NCI-H2081 treated with DMSO at 0.1 percent for 48 hours (cell line): ENCODE results near the gene CISTR.
"Not testable (repeated sequence)": the region's sequence is repeated elsewhere in the genome, so short reads cannot be mapped to it uniquely, and the experiment has no call there.

ENCODE experiments used
- DNase-seq: peaks from one replicate; lab custom pipeline; 2025; lab: John Stamatoyannopoulos, UW

CISTR gene

DNA sequence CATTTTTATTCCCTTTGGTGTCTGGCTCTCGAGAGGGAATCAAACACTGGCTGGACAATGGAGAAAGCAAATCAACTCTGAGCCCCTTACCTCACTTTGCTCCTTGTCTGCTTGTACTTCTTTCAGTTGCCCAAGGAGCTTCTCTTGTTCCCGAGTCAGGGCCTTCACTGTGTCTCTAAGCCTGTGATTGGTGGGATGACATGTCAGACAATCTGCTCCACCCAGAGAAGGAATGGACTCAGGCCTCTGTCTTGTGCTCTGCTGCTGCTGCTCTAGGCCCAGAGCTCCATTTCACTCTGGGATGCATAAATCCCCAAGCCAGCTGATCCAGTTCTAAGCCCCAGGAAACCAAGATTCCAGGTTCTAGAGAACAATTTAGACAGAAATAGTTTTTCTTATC, 32.1 kb downstream of the CISTR start:
- DNase-seq: no peak

DNA sequence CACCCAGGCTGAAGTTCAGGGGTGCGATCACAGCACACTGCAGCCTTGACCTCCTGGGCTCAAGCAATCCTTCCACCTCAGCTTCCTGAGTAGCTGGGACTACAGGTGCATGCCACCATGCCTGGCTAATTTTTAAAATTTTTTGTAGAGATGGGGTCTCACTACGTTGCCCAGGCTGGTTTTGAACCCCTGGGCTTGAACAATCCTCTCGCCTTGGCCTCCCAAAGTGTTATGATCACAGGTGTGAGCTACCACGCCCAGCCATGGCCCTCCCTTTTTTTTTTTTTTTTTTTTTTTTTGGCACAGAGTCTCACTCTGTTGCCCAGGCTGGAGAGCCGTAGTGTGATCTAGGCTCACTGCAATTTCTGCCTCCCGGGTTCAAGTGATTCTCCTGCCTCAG, 33.2 kb downstream of the CISTR start:
- not testable (repeated sequence) for DNase-seq

DNA sequence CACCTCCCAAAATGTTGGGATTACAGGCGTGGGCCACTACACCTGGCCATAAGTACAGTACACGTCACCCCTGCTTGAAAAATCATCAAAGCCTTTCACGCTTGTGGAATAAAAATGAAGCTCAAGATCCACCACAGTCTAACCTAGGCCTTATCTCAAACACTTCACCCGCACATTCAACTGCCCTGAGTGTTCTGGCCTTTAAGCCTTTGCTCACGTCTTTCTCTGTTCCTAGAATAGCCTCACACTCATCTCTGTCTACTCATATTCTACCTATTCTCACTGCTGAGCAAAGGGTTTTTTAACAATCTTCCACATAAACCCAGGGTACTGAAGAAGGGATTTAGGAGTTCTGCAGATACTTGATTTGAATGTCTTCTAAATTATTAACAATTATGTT, 34.5 kb downstream of the CISTR start:
- no peak for DNase-seq

DNA sequence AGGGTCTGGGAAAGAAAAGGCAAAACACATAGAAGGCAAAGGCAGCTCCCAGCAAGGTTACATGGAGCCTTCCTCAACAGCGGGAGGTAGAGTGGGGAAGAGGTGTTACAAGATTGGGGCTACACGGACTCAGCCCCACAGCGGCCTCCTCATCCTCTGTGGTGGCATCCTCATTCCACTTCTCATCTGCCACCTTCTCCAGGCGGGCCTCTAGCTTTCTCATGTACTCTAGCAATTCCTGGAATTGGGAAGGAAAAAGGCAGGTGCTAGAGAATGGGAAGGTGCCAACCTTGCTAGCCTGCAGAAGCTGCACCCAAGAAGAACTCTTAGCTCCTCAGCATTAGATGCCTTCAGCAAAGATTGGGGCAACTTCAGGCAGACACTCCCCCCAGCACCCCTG, 37.8 kb downstream of the CISTR start:
- no peak for DNase-seq

DNA sequence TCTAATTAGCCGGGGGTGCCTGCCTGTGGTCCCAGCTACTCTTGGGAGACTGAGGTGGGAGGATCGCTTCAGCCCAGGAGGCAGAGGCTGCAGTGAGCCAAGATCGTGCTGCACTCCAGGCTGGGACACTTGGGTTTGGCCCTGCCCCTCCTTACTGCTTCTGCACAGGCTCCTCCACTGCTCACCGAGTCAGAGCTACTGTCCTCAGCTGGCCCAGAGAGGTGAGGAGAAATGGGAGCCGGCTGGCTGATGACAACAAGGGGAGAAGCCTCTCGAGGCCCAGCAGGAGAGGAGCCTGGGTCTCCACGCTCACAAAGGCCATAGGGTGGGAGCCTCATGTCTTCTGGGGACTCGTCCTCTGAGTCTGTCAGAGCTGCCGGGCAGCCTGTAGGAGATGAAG, 38.3 kb downstream of the CISTR start:
- no peak for DNase-seq

DNA sequence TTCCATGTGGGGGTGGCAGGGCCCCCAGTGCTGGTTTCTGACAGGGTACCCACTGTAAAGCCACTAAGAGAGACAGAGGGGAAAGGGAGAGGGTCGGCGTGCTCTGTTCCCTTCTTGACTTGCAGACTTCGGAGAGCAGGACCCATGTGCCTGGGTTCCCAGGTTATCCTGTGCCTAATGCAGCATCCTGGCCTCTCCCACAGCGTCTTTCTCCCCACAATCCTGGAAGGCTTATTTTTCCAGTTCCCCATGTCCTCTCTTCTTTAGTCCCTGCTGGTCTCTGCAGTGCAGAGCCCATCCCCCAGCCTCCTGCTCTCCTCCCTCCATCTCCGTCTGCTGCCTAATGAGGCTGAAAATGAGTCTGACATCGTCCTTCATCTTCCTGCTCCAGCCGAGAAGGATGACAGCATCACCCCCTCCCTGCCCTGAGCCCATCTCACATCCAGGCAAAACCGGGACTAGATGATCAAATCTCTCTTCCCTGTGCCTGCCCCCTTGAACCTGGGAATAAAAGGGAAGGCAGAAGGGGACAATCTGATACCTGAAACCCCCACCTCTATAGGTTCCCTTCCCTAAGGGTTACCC, 39.6 kb downstream of the CISTR start:
- no peak for DNase-seq

DNA sequence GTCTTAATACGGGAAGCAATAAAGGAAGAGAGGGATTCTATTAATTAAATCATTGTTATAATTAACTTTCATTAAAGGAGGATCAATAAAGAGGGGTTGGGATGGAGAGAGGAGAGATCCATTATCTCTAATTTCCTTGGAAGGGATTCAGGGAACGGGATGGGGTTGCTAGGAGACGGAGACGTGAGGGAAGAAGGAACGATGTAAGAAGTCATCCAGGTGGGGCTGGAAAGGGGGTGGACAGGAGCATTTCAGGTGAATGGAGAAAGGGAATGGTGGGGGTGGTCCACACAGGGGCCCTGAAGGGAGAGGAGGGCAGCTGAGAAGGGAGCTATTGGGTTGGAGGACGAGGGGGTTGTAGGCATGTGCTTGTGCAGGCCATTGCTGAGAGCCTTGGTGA, 41.7 kb downstream of the CISTR start:
- no peak for DNase-seq

DNA sequence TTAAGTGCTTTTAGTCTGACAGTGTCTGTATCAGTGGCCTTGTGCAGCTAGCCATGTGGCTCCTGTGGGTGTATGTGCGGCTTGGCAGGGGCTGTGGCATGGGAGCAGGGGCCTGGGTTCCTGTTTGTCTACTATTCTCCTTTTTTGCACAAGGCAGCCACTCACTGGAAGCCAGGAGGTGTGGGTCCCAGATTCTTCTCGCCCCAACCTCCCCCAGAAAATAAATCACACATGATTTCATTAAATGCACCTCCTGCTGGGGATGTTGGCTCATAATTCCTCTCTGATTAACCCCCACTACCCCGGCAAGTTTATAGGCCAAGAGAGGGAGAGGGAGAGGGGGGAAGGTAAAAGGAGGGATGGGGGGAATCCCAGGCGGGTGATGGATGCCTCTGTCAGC, 42.1 kb downstream of the CISTR start:
- DNase-seq: no peak

DNA sequence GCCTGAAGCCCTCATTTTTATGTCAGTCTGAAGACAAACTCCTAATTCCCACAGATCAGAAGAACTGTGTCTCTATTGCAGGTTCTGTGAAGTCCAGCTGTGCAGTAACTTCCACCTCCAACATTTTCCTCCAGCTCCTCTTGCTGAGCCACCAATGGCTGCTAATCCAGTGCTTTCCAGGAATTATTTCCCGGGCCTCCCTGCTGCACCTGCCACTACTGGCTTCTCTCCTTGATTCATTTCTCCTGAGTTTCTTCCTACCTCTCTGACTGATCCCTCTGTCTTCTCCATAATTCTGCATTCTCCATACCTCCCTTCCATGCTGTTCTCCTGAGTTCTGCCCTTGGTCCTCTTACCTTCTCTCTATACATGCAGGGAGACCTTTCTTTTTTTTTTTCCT, 45.7 kb downstream of the CISTR start:
- DNase-seq: no peak

DNA sequence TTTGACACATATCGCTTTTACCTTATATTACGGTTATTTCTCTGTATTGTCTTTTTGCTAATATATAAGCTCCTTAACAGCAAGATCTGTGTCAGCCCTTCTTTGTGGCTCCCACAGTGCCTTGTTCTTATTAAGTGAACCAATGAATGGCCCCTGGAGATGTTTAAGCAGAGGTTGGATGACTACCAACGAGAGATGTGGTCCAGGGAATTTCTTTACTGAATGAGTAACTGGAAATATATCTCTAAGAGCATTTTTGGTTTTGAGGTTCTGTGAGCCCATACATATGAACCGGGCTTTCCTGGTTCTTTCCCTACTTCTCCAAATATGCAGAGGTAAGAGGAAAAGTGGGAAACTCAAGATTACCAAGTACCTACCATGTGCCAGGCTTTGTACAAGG, 48.0 kb downstream of the CISTR start:
- no peak for DNase-seq

DNA sequence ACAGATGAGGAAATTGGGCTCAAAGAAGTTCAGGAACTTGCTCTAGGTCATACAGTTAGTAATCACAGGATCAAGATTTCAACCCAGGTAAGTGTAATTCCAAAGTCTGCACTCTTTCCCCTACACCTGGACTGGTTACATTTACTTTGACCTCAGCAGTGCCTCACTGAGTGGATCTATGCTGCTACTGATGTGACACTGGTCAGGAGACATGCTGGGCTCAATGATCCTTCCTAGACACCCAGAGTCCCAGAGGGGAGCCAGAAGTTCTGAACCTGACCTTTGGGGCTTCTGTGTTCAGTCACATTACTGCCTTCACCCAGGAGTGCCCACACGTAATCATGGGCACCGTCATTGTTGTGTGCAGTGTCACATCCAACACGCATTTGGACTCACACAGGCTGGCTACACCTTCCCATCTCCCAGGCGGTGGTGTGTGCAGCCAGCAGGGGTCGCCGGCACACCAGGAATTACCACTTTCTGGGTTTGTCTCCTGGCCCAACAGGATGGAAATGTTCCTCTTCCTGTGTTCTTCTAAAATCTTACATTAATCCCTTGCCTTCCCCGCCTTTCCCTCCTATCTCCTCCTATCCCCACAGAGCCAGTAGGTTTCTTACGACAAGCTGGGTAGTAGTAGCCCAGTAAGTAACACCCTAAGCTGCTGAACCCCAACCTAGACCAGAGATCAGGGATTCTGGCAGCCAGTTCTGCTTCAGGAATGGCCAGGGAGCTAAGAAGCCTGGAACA, 50.1 kb downstream of the CISTR start:
- DNase-seq: no peak

DNA sequence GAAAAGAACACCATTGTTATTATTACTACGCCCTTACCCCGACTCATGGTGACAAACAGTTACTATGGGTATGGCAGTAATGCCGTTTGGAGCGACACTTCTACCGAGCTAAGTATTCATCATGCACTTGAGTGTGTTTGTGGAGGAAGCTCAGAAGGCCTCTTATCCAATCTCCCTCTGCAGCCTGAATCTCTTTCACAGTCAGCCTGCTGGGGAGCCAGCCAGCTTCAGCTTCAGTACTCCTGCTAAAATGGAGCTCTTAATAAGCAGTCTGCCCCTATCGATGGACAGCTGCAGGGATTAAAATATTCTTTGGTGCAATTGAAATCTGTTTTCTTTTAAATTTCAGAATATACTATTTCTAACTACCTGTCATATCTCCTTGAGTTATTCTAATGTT, 51.2 kb downstream of the CISTR start:
- DNase-seq: no peak

DNA sequence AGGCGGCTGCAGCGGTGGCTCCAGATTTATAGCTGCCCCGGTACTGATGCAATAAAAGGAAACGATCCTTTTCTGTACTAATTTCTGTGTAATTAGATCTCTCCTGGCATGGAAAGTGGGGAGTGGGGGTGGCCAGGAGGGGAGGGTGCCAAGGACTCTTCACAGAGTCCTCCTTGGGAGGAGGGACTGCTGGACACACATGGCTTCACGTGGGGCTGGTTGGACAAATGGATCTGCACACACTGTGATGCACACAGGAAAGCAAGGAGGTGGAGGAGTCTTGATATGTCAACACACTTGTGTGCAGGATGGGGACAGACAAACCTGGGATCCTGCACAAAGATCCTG, 52.1 kb downstream of the CISTR start:
- DNase-seq: no peak

DNA sequence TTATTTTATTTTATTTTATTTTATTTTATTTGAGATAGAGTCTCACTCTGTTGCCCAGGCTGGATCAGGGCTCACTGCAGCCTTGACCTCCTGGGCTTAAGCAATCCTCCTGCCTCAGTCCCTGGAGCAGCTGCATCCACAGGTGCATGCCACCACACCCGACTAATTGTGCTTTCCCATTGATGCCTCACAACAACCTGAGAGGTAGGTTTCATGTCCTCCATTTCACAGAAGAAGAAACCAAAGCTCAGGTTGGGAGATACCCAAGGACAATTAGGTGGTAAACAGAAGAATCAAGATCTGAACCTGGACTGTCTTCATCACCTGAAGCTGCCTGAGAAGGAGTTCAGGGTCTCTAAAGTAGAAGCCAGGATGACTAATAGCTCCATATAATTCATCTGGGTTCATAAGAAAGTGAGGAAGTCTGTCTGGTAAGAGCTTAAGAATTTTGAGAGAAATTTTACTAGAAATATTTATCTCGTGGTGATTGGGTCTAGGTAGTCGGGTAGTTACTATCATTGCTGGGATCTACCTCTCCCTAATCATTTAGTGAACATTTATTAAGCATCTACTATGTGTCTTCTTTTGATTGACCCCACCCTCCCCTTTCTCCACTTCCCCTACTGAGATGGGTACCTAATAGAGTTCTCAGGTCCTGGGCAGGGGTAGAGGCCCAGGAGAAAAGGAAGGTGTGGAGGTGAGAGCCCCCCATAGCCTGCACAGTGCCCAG, 52.7 kb downstream of the CISTR start:
- no peak for DNase-seq

DNA sequence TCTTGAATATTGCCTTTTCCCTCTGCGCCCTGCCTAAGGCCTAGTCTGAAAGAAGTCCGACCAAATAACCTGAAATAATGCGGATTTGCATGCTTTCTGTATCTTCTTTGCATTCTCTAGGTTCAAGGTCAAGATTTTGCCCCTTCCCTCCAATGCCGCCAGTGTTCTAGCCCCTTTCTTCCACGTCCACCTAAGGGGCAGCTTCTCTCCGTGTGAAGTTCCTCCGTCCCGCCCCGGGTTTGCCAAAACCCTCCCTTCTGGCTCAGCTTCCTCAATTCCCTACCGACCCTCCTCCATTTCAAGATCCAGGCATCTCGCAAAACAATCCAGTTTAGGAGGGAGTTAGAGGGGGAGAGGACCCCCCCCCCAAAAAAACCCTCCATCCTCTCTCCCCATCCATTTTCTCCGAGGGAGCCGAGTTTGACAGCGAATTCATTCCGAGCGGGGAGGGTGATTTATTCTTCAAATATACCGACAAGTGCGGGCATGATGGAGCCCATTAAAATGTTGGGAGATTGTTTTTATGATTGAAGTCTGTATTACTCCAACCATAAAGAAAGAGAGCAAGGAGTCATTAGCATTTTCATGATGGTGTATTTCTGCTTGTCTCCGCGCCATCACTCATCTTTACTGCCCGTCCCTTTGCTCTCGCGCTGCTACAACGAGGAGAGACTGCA, 55.0 kb downstream of the CISTR start:
- no peak for DNase-seq
